PFSK-1 (cell line): ENCODE results near the gene MYO1E.

Source experiments
- FOXP2 ChIP-seq: optimal IDR thresholded peaks from 2 replicates; pipeline ENCODE3; 2011; ENCODE audit warnings: borderline replicate concordance, control low read depth, inconsistent platforms; ENCODE audit not compliant: insufficient read depth; ENCODE audit errors: extremely low read length, extremely low read depth
- POLR2AphosphoS5 ChIP-seq: IDR thresholded peaks from 2 replicates; pipeline ENCODE4 v1.6.1; 2012; ENCODE audit warnings: low read depth, mild to moderate bottlenecking, control low read depth, low read length, moderate library complexity
- REST ChIP-seq, 2 experiments: IDR thresholded peaks; 2 replicates each; pipeline versions ENCODE4 v1.6.1 to v1.8.0; 2011 to 2012; ENCODE audit warnings: low read depth in 2 of 2, low read length in 2 of 2, control low read depth in 1 of 2, inconsistent platforms in 1 of 2, mild to moderate bottlenecking in 1 of 2, moderate library complexity in 1 of 2; ENCODE audit not compliant: insufficient read depth in 1 of 2
- SIN3A ChIP-seq: IDR thresholded peaks from 2 replicates; pipeline ENCODE4 v1.6.1; 2012; ENCODE audit warnings: mild to moderate bottlenecking, low read length, moderate library complexity, borderline replicate concordance; ENCODE audit not compliant: insufficient read depth
- TAF1 ChIP-seq: IDR thresholded peaks from 2 replicates; pipeline ENCODE4 v1.6.1; 2012; ENCODE audit warnings: low read length, control low read depth, borderline replicate concordance; ENCODE audit not compliant: insufficient read depth

MYO1E gene

GRCh38 chr15:59388670-59389069 lies 16.0 kb upstream of the MYO1E start:
- no peak for TF ChIP-seq POLR2AphosphoS5
- TF ChIP-seq REST (IDR thresholded peaks at IDR 0.05; ENCODE audit: insufficient read depth in 1 of 2, low read depth in 2 of 2, low read length in 2 of 2): no peak
- no peak for TF ChIP-seq TAF1
- TF ChIP-seq SIN3A: no peak
- no peak for TF ChIP-seq FOXP2

GRCh38 chr15:59385171-59385570 lies 12.5 kb upstream of the MYO1E start:
- TF ChIP-seq FOXP2: no peak
- no peak for TF ChIP-seq POLR2AphosphoS5
- TF ChIP-seq TAF1: no peak

GRCh38 chr15:59384507-59384906 lies 11.8 kb upstream of the MYO1E start:
- TF ChIP-seq TAF1: no peak
- no peak for TF ChIP-seq SIN3A
- TF ChIP-seq REST (IDR thresholded peaks at IDR 0.05; ENCODE audit: insufficient read depth in 1 of 2, low read depth in 2 of 2, low read length in 2 of 2): no peak
- no peak for TF ChIP-seq POLR2AphosphoS5
- no peak for TF ChIP-seq FOXP2

GRCh38 chr15:59380902-59381610 lies 8.4 kb upstream of the MYO1E start:
- no peak for TF ChIP-seq FOXP2

- TF ChIP-seq FOXP2 (no peak), SIN3A (no peak), REST (IDR thresholded peaks at IDR 0.05; ENCODE audit: insufficient read depth in 1 of 2, low read depth in 2 of 2, low read length in 2 of 2) (no peak), TAF1 (no peak), POLR2AphosphoS5 (no peak)
These were observed 6.9 kb upstream of the MYO1E start for GRCh38 chr15:59379531-59379930.

GRCh38 chr15:59378855-59379254 lies 6.2 kb upstream of the MYO1E start:
- no peak for TF ChIP-seq TAF1
- no peak for TF ChIP-seq SIN3A

GRCh38 chr15:59377924-59378323 lies 5.3 kb upstream of the MYO1E start:
- no peak for TF ChIP-seq REST (IDR thresholded peaks at IDR 0.05; ENCODE audit: insufficient read depth in 1 of 2, low read depth in 2 of 2, low read length in 2 of 2)
- no peak for TF ChIP-seq SIN3A
- no peak for TF ChIP-seq TAF1
- no peak for TF ChIP-seq FOXP2
- TF ChIP-seq POLR2AphosphoS5: no peak
